HG03571 (cell line): ENCODE measurements around the gene CLEC3B.
"Not testable (repeated sequence)": the region's sequence is repeated elsewhere in the genome, so short reads cannot be mapped to it uniquely, and the experiment has no call there.

Experiments used
- ATAC-seq: cut with Tn5 transposase; IDR thresholded peaks from one replicate; pipeline ENCODE4 v1.9.1; 2021; ENCODE audit not compliant: unreplicated experiment

The CLEC3B gene

DNA sequence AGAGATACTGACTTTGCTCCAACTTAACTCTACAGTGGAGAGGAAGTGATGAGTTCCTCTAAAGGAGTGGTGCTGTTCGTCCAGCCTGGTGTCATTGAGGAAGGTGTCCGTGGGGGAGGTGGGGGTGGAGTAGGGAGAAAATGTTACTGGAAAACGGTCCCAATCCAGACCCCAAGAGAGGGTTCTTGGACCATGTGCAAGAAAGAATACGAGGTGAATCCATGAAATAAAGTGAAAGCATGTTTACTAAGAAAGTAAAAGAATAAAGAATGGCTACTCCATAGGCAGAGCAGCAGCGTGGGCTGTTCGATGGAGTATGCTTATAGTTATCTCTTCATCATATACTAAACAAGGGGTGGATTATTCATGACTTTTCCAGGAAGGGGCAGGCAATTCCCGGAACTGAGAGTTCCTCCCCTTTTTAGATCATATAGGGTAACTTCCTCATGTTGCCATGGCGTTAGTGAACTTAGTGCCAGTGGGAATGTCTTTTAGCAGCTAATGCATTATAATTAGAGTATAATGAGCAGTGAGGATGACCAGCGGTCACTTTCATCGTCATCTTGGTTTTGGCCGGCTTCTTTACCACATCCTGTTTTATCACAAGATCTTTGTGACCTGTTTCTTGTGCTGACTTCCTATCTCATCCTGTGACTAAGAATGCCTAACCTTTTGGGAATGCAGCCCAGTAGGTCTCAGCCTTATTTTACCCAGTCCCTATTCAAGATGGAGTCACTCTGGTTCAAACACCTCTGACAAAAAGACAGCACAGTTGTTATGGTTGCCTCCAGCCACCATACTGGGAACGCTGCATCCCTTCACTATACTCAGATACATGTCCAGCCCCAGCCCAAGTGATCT is 38.6 kb downstream of the CLEC3B start:
- ATAC-seq: no peak

DNA sequence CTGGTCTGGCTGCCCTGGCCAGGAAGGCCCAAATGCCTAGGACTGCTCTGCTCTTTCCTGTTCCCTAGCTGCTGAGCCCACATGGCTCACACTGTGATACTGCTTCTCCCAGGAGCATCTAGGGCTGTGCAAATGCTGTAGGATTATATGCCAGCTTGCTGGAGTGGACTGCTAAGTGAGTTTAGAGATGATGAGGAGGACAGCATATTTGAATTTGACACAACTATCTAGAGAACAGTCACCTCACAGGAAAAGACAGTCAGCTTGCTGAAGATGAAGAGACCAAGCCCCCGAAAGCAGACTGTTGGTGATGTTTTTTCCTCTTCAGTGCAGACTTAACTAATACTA is 39.2 kb downstream of the CLEC3B start:
- ATAC-seq: no peak

DNA sequence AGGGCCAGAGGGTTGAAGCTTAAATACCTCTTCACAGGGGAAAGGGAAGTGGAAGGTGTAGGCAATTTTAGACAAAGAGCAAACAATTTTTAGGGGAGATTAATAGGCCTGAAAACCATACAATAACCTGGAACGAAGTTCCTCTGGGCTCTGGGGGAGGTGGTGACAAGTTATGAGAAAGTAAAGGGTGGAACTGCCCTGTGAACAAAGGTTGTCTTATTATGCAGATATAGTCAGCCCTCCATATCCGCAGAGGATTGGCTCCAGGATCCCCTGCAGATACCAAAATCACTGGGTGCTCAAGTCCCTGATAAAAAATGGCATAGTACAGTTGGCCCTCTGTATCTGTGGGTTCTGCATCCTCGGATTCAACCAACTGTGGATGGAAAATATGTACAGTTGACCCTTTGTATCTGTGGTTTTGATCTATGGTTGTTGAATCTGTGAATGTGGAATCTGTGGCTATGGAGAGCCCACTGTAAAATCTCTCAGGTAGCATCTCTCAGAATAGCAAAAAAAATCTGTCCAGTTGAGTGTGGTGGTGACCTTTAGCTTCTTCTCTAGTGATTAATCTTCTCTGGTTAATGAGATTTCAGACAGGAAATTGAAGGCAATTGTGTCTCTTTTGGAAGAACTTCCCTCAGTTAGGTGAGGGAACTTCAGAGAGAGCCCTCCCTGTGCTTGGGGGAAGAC is 40.2 kb downstream of the CLEC3B start:
- ATAC-seq: no peak

DNA sequence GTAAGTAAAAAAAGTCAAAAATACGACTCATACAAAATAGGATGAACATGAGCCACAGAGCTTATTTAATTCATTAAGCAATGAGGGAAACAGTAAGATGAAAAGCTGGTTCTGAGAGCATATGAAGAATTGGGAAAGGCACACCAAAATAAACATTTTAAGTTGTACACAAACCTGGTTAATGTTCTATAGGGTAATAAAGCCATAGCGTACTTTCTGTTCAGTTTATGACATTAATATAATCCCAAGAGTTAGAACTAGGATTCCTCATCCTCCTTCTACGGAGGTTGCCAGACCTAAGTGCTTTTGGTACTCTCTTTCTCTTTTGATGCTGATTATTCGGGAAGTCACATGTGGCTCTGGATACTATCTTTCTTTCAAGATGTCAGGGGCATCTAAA is 41.4 kb downstream of the CLEC3B start:
- no peak for ATAC-seq

DNA sequence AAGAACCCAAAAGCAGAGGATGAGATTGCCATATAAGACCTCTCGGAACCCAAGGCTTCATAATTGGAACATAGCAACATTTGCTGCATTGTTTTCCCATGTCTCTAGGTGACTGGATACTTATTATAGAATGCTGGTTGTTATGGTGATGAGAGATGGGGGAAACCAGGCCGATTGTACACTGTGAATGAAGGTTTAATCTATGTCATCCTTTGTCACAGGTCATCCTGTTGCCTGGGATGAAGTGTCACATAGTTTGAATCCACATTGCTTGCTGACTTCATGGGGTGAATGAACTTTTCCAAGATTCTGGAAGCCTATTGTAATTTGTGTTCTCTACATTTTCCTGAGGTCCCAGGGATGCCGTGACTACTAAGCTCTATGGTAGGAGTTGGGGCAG is 41.8 kb downstream of the CLEC3B start:
- no peak for ATAC-seq

DNA sequence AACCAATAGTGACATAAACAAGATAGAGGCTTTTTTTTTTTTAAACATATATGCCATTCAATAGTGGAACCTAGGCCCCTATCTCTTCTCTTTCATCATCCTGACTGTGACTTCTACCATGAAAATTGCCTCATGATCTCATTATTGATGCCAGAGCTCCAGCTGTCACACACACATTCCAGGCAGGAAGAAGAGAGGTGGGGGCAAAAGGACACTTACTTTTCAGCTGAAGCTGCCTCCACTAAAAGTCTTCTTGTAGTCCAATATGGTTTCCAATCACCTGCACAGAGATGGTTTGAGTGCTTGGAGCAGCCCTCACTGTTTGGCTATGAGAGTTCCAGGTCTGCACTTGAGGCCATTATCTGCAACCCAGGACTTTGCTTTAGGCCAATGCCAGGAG is 45.0 kb downstream of the CLEC3B start:
- ATAC-seq: no peak

DNA sequence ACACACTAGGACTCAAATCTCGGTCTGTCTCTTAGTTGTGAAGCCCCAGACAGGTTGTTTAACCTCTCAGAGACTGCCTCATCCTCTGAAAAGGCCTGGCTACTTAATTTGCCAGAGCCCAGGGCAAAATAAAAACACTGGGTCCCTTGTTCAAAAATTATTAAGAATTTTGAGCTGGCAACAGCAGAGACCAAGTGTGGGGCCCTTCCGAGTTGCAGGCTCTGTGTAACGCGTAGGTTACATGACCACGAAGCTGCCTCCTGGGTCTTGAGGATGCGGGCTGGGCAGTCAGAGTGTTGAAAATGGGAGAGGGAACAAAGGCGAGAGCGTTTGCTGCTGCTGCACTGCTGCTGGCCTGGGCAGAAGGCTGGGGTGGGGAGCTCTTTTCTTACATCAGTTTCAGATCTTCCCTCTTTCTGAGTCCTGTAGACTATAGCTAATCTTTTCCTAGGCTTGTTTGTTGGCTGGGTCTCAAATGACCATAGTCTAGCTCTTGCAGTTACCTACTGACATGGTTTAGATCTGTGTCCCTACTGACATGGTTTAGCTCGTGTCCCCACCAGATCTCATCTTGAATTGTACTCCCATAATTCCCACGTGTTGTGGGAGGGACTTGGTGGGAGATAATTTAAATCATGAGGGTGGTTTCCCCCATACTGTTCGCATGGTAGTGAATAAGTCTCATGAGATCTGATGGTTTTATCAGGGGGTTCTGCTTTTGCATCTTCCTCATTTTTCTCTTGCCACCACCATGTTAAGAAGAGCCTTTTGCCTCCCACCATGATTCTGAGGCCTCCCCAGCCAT is 49.9 kb downstream of the CLEC3B start:
- no peak for ATAC-seq

DNA sequence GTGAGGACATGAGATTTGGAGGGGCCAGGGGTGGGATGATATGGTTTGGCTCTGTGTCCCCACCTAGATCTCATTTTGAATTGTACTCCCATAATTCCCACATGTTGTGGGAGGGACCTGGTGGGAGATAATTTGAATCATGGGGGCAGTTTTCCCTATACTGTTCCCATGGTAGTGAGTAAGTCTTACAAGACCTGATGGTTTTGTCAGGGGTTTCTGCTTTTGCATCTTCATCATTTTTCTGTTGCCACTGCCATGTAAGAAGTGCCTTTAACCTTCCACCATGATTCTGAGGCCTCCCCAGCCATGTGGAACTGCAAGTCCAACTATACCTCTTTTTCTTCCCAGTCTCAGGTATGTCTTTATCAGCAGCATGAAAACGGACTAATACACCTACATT is 52.2 kb downstream of the CLEC3B start:
- not testable (repeated sequence) for ATAC-seq

DNA sequence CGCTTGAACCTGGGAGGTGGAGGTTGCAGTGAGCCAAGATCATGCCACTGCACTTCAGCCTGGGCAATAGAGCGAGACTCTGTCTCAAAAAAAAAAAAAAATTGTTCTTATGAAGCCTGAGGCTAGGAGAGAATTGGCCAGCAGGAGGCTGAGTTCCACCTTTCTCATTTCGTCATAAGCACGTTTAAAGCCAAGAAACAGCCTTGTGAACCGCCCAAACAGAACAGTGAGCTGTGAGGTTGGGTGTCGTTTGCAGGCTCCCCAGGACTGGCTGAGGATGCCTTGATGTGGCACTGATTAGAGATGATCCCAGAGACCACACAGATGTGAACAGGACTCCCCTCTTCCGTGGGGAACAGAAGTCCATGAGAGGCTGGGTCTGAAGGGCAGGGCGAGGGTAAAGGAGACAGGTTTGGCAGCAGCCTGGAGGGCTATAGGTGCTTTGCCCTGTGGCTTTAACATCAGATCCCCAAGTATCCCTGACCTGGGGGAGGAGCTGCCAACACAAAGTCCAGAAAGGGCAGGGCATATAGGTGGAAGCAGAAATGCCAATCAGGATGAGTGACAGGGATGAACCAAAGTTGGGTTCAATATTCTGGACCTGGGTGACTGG is 52.9 kb downstream of the CLEC3B start:
- no peak for ATAC-seq

DNA sequence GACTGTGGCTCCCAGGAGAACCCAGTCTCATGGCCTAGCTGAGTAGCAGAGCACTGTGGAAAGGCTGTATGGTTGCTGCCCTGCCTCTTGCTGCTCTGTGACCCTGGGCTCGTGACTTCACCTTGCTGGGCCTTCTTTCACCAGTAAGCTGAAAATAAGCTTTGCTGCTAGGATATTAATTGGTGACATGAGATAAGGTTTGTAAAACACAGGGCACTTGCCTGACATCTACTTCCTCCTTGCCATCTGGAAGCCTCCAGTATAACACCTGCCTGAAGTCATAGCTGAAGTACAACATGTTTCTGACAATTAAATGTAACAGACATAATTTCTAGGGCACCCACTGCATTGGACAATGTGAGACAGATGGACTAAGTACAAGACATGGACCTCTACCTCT is 53.6 kb downstream of the CLEC3B start:
- ATAC-seq: no peak

DNA sequence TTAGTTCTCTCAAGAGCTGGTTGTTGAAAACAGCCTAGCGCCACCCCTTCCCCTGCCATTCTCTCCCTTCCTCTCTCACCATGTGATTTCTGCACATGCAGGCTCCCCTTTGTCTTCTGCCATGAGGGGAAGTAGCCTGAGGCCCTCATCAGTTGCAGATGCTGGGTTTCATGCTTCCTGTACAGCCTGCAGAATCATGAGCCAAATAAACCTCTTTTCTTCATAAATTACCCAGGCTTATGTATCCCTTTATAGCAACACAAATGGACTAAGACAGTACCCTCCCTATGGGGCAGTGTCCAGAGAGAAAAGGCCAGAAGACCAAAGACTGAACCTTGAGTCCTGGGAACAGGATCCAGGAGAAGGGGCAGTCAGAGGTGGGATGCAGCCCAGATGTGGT is 54.7 kb downstream of the CLEC3B start:
- ATAC-seq: no peak

DNA sequence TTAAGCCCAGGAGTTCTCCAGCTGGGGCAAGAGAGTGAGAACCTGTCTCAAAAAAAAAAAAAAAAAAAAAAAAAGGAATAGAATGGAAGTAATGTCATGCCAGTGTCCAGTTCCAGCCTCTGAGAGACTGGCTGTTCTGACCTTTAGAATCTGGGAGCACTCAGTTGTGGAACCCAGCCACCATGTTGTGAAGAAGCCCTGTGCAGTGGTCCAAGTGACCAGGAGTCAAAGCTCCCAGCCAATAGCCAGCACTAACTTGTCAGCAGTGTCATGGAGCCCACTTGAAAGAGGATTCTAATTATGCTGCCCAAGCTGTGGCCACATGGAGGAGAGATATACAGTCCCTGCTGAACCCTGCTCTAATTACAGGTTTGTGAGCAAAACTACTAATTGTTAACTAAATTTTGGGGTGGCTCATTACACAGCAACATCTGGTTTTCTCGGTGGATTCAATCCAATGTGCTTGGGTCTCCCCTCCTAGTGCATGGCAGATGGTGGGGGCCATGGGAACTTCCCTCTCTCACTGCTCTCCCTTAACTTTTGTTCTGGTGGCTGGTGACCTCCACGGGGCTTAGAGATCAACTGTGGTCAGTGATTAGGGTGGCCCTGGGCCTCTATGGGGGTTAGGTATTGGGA is 55.5 kb downstream of the CLEC3B start:
- ATAC-seq: no peak

DNA sequence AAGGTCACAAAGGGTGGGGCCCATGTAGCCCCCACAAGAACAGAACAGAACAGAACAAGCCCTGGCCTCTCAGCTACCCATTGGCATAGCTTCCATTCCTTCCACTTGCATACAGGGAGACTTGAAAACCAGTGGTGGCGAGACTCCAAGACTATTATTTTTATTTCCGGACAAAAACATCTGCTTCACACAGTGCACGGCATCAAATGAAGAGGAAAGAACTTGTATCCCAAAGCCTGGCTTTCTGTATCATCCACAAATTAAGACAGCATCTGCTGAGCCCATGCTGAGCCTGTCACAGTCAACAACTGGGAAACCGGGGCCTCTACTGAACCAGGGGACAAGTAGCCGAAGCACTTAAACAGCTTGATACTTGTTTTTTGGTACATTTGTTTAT is 56.0 kb downstream of the CLEC3B start:
- ATAC-seq: no peak

DNA sequence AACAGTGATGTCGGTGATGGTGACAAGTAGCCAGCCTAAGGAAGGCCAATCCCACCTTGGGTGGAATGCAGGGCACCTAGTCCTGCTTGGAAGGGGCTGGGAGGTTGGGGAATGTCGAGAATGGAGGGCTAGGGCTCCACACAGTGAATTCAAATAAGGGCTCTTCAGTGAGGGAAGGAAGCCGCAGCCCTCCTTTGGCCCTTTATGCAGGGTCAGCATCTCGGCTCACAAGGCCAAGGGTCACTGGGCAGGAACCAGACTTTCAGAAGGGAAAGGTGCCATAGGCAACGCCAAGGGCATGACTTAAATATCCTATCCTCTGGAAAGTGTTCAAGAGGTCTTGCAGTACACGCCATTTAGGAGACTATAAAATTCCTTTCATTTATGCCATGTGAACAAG is 56.9 kb downstream of the CLEC3B start:
- ATAC-seq: no peak

DNA sequence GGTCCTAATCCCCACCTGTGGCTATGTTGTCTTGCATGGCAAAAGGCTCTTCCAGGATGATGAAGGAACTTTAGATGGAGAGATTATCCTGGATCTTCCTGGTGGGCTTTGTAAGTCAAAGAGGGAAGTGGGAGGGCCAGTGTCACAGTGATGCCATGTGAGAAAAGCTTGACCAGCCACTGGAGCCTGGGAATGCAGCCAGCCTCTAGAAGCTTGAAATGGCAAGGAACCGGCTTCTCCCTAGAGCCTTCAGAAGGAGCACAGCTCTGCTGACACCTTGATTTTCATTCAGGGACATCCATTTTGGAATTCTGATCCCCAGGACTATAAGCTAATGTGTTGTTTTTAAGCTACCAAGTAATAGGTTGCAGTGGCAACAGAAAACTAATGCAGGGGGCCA is 58.3 kb downstream of the CLEC3B start:
- no peak for ATAC-seq

DNA sequence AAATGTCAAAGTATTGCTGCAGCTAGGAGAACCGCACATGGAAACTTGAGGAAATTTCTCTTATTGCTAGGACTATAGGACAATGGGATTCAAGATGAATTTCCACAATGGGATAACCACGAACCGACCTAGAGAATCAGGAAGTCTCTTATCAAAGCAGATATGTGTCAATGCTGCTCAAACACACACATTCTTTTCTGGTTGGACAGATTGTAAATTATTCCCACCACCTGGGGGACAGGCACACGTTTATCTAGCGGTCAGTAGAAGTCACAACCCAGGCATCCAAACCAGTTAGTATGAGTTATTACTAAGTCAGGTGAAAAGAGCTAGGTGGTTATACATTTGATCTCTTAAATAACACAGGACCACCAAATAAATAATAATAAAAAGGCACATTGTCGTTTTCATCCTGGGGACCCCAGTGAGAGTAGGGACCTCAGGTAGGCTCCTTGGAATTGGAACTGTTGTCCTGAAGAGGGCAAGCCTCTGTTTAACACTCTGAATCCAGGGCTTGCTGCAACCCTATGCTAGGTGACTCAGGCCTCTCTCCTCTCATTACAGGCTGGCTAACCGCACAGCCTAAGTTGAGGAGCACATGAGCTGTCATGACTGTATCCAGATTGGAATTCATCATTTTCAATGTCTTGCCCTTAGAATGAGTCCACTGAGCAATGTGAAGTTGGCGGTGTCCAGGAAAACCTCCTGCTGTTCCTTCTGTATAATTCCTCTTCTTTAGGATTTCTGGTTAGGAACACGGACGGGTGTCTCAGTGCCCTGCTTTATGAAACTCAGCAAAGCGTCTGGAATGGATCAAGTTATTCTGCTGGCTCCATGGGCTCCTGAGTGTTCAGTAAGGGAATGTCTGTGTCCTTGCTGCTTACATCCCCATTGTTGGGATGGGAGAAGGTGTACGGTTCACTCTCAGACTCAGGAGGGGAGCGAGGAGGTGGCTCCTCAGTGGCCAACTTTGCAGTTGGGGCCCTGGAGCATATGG is 59.0 kb downstream of the CLEC3B start:
- ATAC-seq: no peak
